ENCODE measurements around the gene ALOX15.
"Not testable (repeated sequence)": the region's sequence is repeated elsewhere in the genome, so short reads cannot be mapped to it uniquely, and the experiment has no call there.

Gene ALOX15

DNA sequence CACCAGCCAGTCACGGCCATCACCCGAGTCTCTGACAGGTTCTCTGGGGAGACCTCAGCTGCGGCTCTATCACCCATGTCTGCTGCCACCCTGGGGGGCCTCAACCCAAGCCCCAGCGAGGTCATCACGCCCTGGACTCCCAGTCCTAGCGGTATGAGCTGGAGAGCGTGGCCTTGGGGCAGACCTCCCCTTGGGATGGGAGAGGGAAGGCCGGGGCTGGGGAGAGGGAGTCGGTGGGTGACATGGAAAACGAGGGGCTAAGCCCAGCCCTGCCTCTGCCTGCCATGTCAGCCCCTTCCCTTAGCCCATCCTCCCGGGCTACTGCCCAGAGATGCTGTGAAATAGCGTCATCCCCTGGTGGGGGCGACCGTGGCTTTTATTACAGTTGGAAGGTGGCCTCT lies 48.5 kb downstream of the ALOX15 start:
- DNase-seq: no peak

DNA sequence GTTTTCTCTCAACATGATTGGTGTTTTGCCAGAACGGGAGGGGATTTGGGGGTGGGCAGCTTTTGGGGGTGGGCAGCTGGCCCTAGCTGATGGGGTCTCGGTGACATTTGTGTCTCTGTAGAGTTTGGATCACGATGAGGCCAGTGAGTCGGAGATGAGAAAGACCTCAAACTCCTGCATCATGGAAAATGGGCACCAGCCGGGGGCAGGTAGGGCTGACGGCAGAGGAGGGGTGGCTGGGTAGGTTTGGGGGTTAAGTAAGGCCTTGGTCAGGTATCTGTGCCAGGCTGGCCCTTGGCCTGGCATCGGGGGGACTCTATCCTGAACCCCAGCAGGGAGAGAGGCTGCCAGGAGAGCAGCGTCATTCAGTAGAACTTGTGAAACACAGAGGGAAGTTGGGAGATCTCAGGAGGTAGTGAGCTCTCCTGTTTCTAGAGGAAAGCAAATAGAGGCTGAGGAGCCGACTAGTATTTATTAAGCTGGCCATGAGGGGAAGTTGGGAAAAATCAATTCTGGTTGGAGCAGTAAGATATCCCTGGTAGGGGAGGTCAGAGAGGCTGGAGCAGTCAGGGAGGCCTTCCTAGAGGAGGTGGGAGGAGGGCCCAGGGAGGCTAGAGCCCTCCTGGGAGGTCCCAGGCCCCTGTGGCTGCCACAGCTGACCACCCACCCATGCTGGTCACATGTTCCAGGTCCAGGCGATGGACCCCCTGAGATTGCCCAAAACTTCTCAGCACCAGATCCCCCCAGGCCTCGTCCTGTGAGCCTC lies 49.1 kb downstream of the ALOX15 start:
- no peak for DNase-seq

DNA sequence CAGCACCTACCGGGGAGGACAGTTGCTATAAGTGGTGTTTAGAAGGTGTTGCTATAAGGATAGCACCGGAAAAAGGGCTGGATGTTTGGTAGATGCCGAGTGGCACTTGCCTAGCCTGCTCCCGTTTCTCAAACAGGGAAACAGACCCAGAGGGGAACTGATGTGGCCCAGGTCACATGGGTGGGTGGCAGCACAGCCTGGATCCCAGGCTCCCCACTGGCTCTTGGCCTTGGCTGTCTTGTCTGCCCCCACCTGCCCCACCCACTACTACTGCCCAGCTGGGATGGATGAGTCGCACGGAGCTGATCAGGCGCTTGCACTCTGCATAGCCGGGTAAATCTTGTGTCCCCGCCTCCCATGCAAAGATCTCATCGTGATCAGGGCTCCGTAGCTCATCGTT lies 49.9 kb downstream of the ALOX15 start:
- no peak for DNase-seq

DNA sequence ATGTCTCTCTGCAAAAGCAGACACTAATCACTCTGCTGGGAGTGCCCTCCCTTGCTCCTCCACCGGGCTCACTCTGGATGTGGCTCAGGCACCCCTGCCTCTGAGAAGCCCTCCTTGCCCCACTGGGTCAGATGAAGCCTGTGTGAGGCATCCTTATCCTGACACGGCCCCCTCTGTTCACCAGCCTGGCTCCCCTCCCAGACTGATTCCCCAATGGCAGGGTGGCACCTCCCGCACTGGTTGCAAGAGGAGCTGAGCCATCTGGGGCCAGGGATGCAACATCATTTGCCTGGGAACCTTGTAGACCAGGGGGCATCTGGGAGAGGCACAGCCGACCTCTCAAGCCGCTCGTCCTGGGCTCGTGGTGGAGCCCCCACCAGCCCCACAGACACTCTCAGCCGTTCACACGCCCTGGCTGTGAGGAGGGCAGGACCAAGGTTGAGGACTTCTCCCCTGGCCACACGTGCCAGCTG lies 50.5 kb downstream of the ALOX15 start:
- DNase-seq: no peak

DNA sequence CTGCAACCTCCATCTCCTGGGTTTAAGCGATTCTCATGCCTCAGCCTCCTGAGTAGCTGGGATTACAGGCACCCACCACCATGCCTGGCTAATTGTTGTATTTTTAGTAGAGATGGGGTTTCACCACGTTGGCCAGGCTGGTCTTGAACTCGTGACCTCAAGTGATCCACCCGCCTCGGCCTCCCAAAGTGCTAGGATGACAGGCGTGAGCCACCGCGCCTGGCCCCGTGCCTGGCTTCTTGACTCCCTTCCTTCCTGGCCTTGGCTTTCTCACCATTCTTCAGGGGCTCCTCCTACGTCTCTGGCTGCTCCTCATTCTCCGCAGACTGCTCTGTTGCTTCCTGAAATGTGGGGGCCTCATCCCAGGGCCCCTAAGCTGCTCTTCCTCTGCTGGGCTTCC lies 51.4 kb downstream of the ALOX15 start:
- DNase-seq: not testable (repeated sequence)

DNA sequence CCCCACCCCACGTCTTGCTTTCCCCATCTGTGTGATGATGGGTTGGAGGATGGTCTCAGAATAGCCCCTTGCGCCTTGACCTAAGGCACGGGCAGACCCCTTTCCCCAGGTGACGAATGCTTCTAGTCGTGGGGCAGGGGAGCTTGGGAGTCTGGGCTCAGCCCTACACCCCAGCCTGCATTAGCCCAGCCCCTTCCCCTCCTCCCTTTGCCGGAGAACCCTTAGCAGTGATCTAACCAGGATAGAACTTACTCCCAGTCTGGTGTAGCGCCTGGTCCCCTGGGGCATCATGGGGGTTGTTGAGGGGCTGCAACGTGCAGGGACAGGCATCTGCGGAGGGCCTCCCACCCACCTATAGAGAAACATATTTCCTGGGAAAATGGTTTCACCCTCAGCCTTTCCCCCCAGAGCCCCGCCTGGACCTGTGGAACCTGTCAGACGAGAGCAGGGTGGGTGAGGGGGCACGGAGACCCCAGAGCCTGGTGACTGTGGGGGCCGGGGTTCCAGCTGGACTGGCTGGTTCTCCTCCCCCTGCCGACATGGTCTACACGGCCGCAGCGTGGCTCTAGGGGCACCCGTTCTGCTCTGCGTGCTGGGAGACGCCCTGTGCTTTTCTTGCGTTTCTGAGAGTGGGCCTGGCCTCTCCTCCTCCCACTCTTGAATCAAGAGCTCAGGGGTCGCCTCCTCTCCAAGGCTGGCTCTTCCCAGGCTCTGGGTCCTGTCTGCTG lies 52.4 kb downstream of the ALOX15 start:
- DNase-seq: no peak

DNA sequence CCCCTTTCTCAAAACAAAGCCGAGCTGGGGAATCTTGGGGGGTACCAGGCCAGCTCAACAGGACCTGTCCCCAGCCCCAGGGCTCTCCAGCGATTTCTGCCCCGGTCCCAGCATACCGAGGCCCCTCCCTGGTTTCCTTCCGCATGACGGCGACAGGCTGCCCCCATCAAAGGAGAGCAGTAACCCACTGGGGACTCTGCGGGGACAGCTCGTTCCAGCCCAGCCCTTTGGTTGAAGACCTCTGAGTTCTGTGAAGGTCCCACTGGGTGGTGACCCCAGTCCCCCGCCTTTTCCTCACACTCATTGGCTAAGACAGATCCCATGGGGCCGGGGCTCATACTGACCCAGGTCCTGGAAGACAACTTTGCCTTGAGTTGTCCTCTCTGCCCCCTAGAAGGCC lies 53.1 kb downstream of the ALOX15 start:
- no peak for DNase-seq

DNA sequence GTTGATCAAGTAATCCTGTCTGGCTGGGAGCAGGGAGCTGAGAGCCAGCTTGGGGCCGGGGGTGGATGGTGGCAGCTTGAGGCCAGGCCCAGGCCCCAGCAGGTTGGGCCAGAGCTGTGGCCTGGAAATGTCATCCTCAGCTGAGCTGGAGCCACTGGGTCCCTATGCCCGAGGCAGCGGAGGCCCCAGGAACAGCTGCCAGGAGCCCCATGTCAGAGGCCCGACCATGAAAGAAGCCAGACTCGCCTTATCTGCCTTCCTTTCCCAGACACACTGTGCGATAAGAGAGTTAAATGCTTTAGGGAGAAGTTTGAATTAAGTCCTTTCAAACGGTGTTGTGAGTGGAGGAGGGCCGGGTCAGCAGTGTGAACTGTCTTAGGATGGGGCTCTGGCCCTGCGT lies 53.7 kb downstream of the ALOX15 start:
- no peak for DNase-seq

DNA sequence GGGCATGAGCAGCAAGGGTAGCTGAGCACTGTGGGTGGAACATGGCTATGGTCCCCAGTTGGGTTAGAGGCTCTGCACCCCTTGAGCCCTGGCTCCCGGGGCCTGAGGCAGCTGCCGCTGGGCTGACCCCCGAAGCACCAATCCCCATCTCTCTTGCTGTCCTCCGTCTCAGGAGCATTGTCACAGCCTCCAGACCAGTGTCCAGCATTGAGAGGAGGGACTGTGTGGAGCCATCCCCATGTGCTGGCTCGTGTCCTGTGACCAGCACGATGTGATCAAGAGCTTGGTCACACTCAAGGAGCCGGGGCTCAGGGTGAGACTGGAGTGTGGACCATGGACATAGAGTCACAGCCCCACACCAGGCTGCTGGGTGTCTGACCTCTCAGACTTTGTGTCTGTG lies 54.3 kb downstream of the ALOX15 start:
- no peak for DNase-seq

DNA sequence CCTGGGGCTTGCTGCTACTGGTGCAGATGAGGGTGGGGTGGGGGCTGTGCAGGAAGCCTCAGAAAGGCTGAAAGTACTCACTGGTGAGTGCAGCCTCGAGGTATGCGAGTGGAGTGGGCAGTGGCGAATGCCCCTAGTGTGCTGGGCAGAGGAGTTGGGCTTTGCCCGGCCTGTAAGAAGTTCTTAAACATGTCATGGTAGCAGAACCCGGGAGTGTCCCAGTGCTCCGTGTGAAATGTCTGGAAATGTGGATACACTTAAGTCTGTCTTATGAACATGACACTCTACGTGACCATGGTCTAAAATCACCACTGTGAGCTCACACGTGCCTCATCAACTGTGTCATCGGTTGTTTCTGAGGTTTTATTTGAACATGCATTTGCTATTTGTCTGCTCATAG lies 55.4 kb downstream of the ALOX15 start:
- no peak for DNase-seq

DNA sequence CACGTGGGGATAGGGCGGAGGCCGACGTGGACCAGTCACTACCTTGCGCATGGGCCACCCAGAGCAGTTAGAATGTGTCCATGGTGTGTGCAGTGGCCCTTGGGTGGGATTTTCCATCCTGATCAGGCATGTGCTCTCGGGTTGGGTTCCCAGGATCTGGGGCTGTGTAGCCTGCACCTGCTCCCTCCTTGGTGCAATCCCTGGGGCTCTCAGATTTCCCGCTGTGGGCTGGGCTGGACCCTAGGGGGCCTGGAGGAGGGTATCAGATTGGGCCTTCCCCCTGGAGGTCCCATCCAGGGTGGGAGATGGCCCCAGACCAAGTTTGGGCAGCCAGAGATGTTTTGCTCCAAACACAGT lies 55.9 kb downstream of the ALOX15 start:
- DNase-seq: no peak

DNA sequence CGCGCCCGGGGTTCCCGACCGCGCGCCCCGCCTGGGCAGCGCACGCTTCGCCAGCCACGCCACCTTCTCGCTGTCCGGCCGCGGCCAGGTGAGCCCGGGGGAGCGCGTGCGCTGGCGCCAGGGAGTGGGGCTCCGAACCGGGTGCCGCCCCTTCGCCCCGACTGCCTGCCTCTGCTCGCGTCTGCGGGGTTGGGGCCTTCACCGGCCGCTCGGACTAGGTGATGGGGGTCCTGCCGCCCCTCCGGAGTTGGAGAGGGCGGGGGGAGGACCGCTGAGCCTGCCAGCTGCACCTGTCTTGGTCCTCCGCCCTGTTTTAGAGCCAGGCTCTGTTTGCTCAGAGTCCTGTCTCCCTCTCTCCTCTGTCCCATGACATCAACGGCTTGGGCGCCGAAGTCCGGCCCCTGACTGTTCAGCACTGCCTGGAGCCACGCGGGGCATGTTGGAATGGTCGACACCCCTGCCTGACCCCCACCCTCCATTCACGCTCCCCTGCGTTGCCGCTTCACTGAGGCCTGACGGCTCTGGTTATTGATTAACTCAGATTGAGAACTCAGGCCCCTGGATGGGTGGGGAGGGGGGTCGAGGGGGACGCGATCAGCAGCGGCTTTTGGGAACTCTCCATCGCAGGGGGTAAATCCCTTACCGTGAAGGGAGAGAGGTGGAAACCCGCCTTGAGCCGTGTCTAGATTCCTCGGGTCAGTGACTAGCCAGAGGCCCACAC lies 56.4 kb downstream of the ALOX15 start:
- no peak for DNase-seq

DNA sequence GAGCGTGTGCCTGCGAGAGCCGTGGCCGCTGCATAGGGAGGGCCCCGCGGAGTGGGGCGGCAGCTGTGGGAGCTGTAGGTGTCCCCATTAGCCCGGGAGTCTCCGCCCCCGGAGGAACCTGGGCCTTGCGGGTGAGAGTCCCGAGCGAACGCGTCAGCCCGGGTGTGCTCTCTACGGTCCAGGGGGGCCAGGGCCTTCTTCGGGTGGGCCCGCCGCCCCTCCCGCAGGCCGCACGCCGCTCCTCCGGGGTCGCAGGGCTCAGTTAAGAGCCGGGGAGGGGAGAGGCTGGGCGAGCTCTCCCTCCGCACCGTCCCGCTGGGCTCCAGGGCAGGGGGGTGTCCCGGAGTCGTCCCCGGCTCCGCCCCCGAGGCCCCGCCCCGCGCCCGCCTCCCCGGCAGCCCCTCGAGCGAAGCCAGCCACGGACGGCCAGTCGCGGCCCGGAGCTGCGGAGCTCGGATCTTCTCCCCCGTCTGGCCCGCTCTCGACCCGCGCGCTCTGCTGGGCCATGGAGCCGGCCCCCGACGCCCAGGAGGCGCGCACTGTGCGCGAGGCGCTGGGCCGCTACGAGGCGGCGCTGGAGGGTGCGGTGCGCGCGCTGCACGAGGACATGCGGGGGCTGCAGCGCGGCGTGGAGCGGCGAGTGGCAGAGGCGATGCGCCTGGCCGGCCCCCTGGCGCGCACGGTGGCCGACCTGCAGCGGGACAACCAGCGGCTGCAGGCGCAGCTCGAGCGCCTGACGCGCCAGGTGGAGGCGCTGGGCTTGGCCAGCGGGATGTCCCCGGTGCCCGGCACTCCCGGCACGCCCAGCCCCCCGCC lies 57.2 kb downstream of the ALOX15 start, which contains the start of gene SMTNL2:
TSS of gene SMTNL2 (plus strand) at position 429 of the 816 bp plus-strand sequence. CDS start at position 506, 77 bp downstream.
- DNase-seq: no peak

DNA sequence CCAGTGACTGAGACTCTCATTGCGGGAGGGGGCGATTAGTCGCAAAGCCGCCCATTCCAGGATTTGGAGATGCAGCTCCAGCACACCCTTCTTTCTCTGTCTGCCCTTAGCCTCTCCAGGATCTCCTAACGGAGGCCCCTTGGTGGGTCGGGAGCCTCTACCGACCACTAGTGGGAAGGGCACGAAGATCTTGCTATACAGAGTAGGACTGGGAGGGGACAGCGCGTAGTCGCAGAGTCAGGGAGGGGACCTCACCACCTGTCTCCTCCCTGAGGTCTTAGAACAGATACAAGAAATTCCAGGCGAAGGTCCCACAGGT lies 57.7 kb downstream of the ALOX15 start:
- DNase-seq: no peak

DNA sequence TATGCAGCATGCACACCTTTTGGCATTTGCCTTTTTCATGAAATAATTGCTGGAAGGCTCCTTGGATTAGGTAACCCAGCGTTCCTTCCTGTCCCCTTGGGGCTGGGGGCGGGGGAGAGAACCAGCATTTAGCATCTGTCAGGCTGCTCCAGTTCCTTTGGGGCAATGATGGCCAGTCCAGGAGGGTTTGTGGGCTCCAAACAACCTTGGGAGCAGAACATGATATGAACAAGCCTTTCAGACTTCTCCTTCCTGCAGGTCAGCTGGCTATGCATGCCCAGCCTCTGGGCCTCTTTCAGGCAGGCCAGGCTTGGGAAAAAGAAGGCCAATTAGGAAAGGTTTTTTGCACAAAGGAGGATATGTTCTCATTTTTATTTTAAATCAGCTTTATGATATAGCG lies 58.3 kb downstream of the ALOX15 start:
- DNase-seq: no peak

DNA sequence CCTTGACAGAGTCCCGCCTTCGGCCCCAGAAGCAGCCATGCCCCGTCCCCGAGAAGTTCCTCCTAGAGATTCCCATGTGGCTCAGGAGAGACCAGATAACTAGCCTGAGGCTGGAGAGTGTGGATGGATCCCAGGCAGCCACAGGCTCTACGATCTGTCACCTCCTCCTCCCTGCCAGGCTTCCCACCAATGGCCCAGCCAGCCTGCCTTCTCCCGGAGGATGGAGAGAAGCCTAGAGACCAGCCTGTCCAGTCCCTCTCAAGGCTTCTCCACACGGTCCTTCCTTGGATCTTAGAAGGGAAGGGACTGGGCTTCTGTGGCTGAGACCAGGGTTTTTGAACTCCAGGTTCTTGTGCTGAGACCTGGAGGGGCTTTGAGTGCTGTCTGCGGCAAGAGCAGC lies 58.8 kb downstream of the ALOX15 start:
- DNase-seq: no peak

DNA sequence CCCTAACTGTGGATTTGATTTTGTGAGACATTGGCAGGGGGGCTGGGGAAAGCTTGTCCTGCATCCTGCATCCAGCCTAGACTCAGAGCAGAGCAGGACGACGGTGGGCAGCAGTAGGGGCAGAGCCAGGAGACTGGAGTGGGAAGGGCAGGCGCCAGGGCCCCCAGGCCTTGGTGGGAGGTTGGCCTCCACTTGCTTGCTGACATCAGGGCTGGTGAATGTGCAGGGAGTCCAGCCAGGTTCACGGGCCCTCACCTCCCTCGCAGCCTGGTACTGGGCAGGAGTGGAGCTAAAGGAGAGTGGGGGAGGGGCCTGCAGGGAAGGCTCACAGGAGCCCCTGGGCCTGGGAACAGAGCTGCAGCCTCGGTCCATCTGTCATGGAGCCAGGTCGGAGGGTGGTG lies 59.4 kb downstream of the ALOX15 start:
- no peak for DNase-seq

All from T-helper 9 cell (primary cell).